Stimulated activated CD8-positive, alpha-beta memory T cell treated with anti-CD3 and anti-CD28 coated beads, Interleukin-4, amount 100 ng/mL, for 1 hour (primary cell): ENCODE results near the gene CDH4.
"Not testable (repeated sequence)": the region's sequence is repeated elsewhere in the genome, so short reads cannot be mapped to it uniquely, and the experiment has no call there.

Source experiments
- DNase-seq, 2 donors: peaks; one replicate each; pipeline ENCODE4 v3.0.0-alpha.2; 2020; ENCODE audit warnings: low read depth in 2 of 2, low spot score in 1 of 2

Gene CDH4

DNA sequence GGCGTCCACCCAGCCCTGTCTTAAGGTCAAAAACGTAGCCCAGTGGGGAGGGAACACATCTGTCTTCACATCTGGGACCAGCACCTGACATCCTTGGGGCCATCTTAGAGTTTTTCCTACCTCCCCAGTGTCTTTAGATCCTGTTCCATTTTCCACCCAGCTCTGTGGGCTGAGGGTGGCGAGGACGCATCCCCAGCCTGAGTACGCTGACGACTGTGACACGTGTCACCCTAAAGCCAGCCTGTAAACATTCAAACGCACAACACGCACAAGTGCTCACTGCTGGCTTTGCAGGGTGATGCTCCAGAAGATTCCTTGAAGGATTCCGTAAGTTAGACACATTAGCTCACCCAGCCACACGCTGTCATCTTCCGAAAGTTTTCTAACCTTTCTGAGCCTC lies 597.8 kb downstream of the CDH4 start:
- DNase-seq, result no peak

DNA sequence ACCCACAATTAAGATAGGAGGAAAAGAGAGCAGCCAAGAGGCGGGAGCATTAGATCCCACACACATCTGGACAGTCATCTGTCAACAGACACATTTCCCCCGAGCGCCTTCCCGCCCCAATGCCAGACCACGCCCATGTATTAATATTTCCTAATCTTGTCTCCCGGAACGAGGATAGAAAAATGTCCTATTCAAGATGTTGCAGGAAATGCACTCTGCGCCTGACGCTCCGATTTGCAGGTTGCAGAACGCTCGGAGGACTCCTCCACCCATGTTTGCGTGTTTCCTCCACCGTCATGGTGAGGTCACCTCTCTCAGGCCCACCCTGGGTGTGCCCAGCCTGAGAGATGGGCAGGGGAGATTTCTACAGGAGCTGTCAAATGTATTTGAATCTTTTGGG lies 598.4 kb downstream of the CDH4 start:
- DNase-seq, result no peak

DNA sequence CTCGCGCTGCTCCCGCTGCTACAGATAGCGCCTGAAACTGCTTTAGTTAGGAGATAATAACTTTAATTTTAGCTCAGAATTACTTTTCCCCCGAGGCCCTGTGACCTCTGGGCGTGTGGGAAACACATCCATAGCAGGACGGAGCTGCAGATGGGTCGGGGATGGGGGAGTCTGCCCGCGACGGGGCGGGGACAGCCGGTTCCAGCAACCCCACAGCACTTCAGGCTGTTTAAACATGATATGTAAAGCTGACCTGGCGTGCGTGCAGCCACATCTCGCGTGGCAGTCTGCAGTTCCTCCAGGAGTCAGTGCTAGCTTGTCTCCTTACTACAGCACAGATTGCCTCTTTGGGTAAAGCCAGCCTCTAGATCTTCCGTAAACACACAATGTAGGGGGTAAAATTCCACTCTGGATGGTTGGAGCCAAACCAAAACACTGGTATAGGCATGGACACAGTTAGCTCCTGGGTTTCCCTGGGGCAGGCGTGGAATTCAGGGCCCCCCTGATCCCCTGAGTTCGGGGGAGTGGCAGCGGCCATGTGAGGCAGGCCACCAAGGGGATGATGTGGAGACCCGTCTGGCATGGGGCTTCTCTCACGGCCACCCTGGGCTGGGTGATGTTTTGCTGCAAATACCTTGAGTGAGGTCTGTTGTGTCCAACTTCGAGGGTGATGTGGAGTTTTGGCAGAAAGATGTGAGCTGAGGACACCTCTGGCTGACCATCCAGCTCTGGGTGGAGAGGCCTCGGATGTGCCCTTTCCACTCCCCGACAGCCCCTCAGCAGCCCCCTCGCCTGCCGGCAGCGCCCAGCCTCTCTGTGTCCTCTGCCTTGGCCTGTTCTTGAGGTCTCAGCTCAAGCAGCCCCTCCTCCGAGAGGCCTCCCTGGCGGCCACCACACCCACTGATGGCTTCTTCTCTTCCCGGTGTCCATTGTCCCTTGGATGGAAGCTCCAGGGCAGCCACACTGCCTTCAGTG lies 599.2 kb downstream of the CDH4 start:
- no peak for DNase-seq

DNA sequence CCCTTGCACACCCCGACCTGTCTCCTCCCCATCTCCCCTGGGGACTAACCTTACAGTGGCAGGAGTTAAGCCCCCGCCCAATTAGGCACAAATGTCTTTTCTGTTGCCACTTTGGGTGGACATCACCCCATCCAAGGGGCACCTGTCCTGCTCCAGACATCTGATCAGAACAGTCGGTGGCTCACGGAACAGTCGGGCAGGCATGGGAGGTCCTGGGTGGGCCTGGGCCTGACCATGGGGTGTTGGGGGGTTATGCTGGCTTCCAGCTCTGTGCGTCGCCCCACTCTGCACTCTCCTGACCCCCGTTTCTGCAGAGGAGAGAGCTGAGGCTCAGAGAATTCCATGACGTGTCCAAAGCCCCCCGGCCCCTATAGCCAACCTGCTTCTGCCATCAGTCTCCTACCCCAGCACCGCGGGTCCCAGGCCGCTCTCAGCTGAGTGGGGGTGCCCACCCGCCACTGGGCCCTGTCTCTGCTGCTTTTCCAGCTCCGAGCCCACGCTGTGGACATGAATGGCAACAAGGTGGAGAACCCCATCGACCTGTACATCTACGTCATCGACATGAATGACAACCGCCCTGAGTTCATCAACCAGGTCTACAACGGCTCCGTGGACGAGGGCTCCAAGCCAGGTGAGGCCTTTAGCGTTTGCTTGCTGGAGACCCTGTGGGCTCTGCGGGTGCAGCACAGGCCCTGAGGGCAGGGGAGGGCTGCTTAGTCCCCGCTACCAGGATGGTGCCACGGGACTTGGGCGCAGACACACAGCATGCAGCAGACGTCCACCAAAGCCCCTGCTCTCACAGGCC lies 600.4 kb downstream of the CDH4 start:
- DNase-seq, result no peak

DNA sequence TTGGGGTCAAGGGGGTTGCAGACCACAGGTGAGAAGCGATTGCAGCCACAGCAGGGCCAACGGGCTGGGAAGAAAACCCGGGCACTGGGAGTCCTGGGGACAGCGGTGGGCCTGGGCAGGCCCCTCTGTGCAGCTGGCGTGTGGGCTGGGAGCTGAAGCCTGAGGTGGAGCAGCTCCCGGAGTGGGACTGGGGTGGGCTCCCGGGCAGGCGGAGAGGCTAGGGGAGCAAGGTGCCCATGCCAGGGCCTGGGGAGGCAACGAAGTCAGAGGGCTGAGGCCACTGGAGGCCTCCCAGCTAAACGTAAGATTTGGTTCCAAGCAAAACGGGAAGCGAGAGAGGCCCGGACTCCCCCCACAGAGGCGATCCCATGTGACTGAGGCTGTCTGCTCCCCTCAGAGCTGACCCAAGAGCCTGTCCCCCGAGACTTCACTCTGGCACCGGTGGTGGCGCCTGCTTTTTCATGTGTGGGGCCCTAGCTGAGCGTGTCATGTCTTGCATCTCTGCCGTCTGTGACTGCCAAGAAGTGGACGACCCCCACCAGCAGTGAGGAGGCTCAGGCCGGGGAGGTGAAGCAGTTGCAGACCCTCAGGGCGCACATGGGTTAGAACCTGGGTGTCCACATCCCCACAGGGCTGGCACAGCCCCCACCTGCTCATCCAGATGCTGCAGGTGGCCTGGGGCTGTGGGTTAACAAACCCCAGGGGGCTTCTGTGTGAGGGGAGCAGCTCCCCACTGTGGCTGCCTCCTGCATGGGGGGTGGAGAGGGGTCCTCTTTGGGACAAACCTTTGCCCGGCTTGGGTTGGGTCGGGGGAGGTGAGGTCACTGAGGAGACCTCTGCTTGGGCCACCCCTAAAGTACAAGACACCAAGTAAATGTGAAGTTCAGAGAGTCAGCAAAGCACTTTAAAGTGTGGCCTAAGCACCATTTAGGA lies 601.3 kb downstream of the CDH4 start:
- no peak for DNase-seq

DNA sequence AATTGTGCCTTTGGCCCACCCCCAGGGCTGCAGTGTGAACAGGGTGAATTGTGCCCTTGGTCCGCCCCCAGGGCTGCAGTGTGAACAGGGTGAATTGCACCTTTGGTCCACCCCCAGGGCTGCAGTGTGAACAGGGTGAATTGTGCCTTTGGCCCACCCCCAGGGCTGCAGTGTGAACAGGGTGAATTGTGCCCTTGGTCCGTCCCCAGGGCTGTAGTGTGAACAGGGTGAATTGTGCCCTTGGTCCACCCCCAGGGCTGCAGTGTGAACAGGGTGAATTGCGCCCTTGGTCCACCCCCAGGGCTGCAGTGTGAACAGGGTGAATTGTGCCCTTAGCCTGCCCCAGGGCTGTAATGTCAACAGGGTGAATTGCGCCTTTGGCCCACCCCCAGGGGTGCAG lies 602.5 kb downstream of the CDH4 start:
- DNase-seq, result not testable (repeated sequence)

DNA sequence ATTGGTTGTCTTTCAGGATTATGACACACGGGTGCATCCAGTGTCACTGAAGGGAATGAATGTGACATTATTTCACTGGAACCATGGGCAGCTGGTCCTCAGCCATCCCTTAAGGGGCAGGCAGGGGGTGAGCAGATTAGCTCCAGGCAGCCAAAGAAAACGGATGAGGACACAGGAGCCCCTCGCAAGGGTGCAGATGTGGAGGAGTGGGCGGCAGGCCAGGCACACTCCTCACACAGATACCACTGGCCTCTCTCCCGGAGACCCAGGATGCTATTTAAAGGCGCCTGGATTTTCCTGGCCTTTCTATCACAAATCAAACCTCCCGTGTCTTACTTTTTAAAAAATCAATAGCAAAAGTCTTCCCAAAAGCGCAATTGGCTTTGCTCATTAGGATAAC lies 603.2 kb downstream of the CDH4 start:
- DNase-seq, result no peak

DNA sequence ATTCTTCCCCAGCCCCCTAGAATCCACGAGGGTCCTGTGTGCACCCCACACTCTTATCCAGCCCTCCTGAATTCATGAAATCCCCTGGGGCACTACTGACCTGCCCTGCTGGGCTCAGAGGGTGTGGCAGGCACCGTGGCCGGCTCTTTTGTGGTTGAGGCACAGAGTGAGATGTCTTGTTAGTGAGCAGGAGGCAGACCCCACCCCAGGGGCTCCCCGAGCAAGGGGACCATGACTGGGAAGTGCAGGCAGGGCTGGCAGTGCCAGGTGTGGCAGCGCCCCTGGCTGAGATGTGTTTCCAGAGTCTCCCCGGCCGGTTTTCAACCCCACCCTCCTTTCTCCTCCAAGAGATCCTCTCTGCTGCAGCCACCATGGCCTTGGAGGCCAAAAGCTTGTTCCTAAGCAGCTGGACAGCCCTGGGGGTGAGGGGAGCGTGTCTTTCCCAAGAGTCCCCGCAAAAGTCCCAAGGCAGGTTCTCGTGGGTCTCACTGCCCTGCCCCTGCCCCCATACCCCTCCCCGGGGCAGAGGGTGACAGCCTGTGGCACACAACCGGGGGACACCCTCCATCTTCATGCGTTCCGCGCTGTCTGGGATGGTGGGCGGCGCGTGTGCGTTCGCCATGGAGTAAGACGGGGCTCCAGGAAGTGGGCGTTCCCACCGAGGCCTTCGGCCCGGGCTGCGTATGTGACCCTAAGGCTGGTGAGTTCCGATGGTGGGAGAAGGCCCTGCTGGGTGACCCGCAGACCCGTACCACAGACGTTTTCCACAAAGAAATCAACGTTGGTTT lies 604.8 kb downstream of the CDH4 start:
- no peak for DNase-seq

DNA sequence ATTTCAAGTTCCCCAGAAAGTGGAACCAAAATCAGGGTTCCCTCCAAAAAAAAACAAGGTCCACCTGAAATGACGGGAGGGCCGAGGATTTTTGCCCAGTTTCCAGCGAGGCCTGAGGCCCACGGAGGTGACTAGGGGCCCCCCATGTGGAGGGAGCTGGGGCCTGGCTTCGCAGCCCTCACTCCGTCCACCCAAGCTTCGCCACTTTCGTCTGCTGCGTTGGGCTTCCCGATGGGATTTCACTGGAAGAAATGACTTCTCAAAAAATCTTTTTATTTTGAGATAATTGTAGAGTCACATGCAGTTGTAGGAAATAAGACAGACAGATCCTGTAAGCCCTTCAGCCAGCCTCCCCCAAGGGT lies 605.3 kb downstream of the CDH4 start:
- no peak for DNase-seq

DNA sequence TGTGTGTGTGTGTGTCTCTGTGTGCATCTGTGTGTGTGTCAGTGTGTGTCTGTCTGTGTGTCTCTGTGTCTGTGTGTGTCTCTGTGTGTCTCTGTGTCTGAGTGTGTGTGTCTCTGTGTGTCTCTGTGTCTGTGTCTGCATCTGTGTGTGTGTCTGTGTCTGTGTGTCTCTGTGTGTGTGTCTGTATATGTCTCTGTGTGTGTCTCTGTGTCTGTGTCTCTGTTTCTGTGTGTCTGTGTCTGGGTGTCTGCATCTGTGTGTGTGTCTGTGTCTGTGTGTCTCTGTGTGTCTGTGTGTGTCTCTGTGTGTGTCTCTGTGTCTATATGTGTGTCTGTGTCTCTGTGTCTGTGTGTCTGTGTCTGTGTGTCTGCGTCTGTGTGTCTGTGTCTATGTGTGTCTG lies 605.8 kb downstream of the CDH4 start:
- DNase-seq, result no peak

DNA sequence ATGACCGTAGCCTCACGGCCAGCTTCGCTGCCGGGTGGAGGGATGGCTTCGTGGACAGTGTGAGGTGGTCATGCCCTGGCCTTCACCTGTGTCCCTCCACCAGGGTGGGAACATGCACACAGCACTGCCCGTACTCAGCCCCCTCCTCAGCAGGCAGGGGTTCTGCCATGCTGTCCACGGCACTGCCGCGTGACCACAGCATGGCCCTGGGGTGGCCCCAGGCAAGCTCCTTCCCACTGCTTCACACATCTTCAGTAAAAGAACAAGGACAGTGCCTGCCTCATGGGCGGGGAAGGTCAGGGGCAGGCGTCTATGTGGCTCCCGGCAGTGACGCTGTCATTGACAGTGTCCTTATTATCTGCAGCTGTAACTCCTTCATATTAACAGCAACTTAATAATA lies 607.7 kb downstream of the CDH4 start:
- DNase-seq, result no peak

DNA sequence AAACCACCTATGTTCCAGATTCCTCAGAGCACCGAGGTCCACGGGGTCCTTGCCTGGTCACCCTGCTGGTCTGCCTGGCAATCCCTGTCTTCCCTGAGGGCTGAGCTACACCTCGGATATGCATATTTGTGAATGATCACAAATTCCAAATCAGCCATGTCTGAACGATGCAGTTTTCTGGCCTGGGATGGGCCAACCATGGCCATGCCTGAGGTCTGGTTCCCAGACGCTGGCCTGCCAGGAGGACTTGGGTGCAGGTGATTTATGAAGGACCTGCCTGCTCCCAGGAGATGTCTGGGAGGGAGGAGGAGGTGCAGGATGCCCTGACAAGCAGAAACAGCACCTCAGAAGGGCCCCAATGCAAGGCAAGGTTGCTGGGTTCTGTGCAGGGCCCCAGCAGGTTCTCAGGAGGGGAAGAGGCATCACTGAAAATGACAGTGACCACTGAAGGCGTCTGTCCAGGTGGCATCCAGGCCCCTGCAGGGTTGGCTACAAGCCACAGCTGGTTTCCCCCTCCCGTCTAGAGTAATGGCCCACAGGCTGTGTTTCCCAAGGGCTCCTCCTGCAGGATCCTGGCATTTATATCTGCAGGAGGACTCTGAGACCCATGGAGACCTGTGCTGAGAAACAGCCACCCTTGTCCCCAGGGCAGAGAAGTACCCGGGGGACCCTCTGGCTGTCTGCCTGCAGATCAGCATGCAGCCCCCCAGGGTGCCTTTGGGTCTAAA lies 608.4 kb downstream of the CDH4 start:
- no peak for DNase-seq

DNA sequence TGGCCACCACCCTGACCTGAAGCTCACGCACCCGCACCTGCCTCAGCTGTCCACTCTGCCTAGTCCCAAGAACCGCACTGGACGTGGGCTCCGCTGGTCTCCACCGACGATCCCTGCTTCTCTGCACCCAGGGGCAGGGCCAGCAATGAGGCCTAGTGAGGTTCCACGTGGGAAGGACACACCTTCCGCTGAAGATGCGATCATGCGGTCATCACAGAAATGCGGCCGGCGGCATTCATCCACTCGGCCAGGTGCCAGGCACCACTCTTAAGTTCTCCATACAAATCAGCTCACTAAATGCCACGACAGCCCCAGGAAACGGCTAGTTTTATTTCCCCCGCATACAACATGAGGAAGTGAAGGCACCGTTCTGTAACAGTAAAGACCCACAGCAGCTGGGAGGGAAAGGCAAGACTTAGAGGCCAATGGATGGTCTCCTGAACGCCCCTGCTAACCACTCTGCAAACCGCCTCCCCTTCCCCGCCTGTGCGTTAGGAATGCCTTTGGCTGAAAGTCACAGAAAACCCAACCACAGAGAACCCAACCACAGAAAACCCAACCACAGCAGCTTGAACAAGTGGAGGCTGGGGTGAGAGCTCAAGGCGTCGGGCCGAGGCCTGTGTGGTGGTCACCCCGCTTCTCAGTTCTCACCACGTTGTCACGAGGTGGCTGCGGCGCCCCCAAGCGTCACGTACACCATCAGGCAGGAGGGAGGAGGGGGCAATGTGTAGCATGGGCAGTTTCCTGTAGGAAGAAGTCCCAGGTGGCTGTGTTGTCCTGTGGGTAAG lies 609.2 kb downstream of the CDH4 start:
- DNase-seq, result no peak

DNA sequence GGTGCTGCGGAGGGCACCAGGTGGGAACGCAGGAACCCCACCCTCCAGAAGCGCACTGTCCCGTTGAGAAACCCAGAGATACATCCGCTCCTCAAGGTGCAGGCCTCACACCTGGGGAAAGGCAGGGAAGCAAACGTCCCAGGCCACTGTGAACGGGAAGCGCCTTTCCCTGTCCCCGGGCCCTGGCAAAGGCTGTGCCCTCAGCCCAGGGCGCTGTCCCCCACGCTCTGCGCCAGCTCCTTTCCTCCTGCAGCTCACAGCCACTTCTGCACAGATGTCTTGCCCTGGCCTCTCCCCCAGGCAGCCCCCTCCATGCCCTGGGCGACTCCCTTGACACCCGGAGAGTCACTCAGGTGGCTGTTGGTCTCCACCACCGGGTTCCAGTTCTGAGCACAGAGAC lies 609.8 kb downstream of the CDH4 start:
- DNase-seq, result no peak

DNA sequence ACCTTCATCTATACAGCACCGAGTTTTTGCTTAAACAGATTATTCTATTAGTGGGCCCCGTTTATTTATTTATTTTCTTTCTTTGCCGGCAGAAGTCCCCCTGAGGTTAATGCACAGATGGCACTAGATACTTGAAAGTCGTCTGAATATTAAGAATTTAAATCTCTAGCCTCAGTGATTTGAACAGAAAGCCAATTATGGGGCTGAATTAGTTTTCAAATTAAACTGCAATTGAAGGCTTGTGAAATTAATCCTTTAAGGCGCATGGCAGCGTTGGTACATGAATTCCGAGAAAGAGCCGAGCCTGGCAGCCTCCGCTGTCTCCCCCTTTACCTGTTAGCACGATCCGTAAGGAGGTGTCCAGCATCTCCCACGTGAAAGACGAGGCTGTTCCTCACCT lies 610.8 kb downstream of the CDH4 start:
- DNase-seq, result no peak

DNA sequence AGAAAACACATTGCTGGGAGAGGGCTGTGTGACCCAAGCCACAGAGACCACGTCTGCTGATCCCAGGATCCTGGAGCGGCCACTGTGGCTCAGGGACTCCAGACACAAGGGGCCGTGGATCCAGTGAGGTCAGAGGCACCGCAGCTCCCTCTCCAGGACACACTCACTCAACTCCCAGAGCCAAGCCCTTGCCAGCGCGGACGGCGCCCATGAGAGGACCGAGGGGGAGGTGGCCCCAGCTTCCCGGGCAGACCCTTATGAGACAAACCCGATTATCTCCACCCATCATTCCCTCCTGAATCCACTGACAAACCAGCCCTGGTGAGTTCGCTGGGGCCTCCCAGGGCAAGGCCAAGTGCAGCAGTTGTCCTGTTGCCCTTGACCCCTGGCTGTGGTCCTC lies 612.4 kb downstream of the CDH4 start:
- DNase-seq, result no peak

DNA sequence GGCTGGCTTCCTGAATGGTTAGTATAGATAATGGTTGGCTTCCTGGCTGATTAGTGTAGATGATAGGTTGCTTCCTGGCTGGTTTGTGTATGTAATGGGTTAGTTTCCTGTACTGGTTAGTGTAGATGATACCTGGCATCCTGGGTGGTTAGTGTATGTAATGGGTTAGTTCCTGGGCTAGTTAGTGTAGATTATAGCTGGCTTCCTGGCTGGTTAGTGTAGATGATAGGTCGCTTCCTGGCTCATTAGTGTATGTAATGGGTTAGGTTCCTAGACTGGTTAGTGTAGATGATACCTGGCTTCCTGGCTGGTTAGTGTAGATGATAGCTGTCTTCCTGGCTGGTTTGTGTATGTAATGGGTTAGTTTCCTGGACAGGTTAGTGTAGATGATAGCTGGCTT lies 613.3 kb downstream of the CDH4 start:
- DNase-seq, result no peak

DNA sequence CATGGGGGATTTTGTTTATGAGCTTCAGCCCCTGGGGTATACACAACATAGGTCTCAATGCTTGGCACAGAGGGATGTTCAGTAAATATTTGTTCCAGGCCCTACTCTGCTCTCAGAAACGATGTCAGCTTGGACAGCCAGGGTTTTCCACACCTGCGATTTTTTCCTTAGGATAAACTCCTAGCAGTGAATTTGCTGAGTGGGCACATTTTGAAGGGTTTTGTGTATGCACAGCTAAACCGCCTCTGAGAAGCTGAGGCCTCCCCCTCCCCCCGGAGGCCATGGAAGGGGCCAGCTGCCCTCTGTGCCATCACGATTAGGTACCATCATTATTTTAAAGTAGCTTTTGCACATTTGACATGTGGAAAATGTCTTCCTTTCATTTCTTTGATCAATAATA lies 614.1 kb downstream of the CDH4 start:
- no peak for DNase-seq

DNA sequence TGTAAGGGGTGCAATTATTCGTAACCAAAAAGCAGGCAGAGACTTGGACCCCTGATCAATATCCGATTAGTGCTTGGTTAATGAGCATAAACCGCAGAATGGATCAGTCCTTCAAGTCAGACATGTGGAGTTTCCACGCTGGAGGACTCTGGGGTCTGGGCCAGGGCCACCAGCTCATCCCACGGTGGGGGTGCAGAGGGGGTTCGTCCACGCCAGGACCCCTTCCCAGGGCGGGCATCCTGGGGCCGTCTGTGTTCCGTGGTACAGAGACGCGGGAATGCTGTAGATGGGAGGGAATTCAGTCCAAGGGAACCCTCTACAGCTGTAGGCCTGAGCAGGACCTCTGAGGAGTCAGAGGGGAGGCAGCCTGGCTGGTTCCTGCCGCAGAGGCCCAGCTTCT lies 615.9 kb downstream of the CDH4 start:
- no peak for DNase-seq
